GM11168 (cell line): ENCODE measurements around the gene CHCHD6.

ENCODE experiments used
- in situ Hi-C: fragments of 300-500 bp; cut with MboI; formaldehyde crosslinking; loops from one replicate; pipeline ENCODE4 v1.12.0; 2022; ENCODE audit warnings: low sequenced_read_pairs; ENCODE audit not compliant: unreplicated experiment

The CHCHD6 gene

GRCh38 chr3:126850370-126851085 lies 146.5 kb downstream of the CHCHD6 start:
- in situ Hi-C loops: no loop called here

GRCh38 chr3:126851382-126851781 lies 147.3 kb downstream of the CHCHD6 start:
- in situ Hi-C loops: no loop called here

- in situ Hi-C loops: no loop called here
These were observed 147.9 kb downstream of the CHCHD6 start for GRCh38 chr3:126851934-126852333.

GRCh38 chr3:126852511-126852910 lies 148.5 kb downstream of the CHCHD6 start:
- in situ Hi-C loops: no loop called here

GRCh38 chr3:126854666-126855065 lies 150.6 kb downstream of the CHCHD6 start:
- in situ Hi-C loops: no loop called here

GRCh38 chr3:126855374-126855773 lies 151.3 kb downstream of the CHCHD6 start:
- in situ Hi-C loops: no loop called here

- in situ Hi-C loops: no loop called here
These were observed 153.9 kb downstream of the CHCHD6 start for GRCh38 chr3:126857928-126858327.

GRCh38 chr3:126858401-126858800 lies 154.4 kb downstream of the CHCHD6 start:
- in situ Hi-C loops: no loop called here

- in situ Hi-C loops: no loop called here
These were observed 154.8 kb downstream of the CHCHD6 start for GRCh38 chr3:126858887-126859286.

GRCh38 chr3:126859415-126860246 lies 155.6 kb downstream of the CHCHD6 start:
- in situ Hi-C loops: no loop called here

GRCh38 chr3:126865736-126866135 lies 161.7 kb downstream of the CHCHD6 start:
- in situ Hi-C loops: no loop called here

- in situ Hi-C loops: no loop called here
These were observed 162.2 kb downstream of the CHCHD6 start for GRCh38 chr3:126866175-126866759.

GRCh38 chr3:126867190-126867862 lies 163.3 kb downstream of the CHCHD6 start:
- in situ Hi-C loops: no loop called here

GRCh38 chr3:126867863-126868200 lies 163.8 kb downstream of the CHCHD6 start:
- in situ Hi-C loops: no loop called here

- in situ Hi-C loops: no loop called here
These were observed 166.7 kb downstream of the CHCHD6 start for GRCh38 chr3:126870608-126871210.

GRCh38 chr3:126872701-126873342 lies 168.8 kb downstream of the CHCHD6 start:
- in situ Hi-C loops: no loop called here

- in situ Hi-C loops: no loop called here
These were observed 169.4 kb downstream of the CHCHD6 start for GRCh38 chr3:126873416-126873815.

GRCh38 chr3:126878664-126879063 lies 174.6 kb downstream of the CHCHD6 start:
- in situ Hi-C loops: no loop called here

GRCh38 chr3:126880901-126881300 lies 176.9 kb downstream of the CHCHD6 start:
- in situ Hi-C loops: no loop called here

GRCh38 chr3:126881861-126882260 lies 177.8 kb downstream of the CHCHD6 start:
- in situ Hi-C loops: no loop called here
